SK-N-SH (cell line): ENCODE measurements around the gene EFCAB3.
"Not testable (repeated sequence)": the region's sequence is repeated elsewhere in the genome, so short reads cannot be mapped to it uniquely, and the experiment has no call there.

Experiments
- CTCF ChIP-seq: fragments of 200-600 bp; sonication (generic); IDR thresholded peaks from 2 replicates; pipeline ENCODE4 v1.6.1; 2017; ENCODE audit warnings: antibody characterized with exemption, mild to moderate bottlenecking, moderate library complexity
- GATA2 ChIP-seq: sonication (generic); formaldehyde crosslinking; IDR thresholded peaks from 2 replicates; pipeline ENCODE4 v1.5.0; 2020; ENCODE audit warnings: mild to moderate bottlenecking, missing genetic modification reagents
- MXI1 ChIP-seq: IDR thresholded peaks from 2 replicates; pipeline ENCODE4 v1.6.1; 2012; ENCODE audit warnings: mild to moderate bottlenecking, low read depth, low read length, improper control_type of control experiment
- POLR2AphosphoS5 ChIP-seq: IDR thresholded peaks from 2 replicates; pipeline ENCODE4 v1.6.1; 2012; ENCODE audit warnings: low read depth, low read length
- RAD21 ChIP-seq: IDR thresholded peaks from 2 replicates; pipeline ENCODE4 v1.6.1; 2012; ENCODE audit warnings: mild to moderate bottlenecking, low read length
- REST ChIP-seq: IDR thresholded peaks from 2 replicates; pipeline ENCODE4 v1.6.1; 2012; ENCODE audit warnings: mild to moderate bottlenecking, low read depth, low read length, moderate library complexity
- TAF1 ChIP-seq: IDR thresholded peaks from 2 replicates; pipeline ENCODE4 v1.6.1; 2012; ENCODE audit warnings: low read depth, mild to moderate bottlenecking, low read length, moderate library complexity, borderline replicate concordance
- TEAD4 ChIP-seq: IDR thresholded peaks from 2 replicates; pipeline ENCODE4 v1.4.0; 2012; ENCODE audit warnings: mild to moderate bottlenecking, borderline replicate concordance; ENCODE audit not compliant: insufficient read depth
- TF ChIP-seq, protein P1 (sequence below): IDR thresholded peaks from 2 replicates; pipeline ENCODE4 v1.4.0; 2012; ENCODE audit warnings: low read depth, borderline replicate concordance

- not testable (repeated sequence) for TF ChIP-seq CTCF; POLR2AphosphoS5; TAF1; REST; TEAD4; MXI1; RAD21; GATA2 (CRISPR knock-in tag)
- TF ChIP-seq, protein P1, sequence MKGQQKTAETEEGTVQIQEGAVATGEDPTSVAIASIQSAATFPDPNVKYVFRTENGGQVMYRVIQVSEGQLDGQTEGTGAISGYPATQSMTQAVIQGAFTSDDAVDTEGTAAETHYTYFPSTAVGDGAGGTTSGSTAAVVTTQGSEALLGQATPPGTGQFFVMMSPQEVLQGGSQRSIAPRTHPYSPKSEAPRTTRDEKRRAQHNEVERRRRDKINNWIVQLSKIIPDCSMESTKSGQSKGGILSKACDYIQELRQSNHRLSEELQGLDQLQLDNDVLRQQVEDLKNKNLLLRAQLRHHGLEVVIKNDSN = not testable (repeated sequence)
These were observed 32.7 kb downstream of the EFCAB3 start for GRCh38 chr17:62413090-62413489.
